Endothelial cell of umbilical vein (primary cell): ENCODE measurements around the gene GPR107. TPM values are rescaled to one million over a fixed set of nuclear protein-coding genes. Genes with fewer than 3 reads are reported as not detected.

Experiments used
- BruUV-seq: library from RNA; stranded (reverse); fragments of 400-500 nt; replicated peaks from 2 replicates; lab custom pipeline; 2021; lab: Mats Ljungman, UMichigan
- CTCF ChIA-PET: fragments of 300-600, 350-600 bp; sonication (Branson Sonifier 250); formaldehyde crosslinking; loops from one replicate; lab custom pipeline; 2021; ENCODE audit warnings: antibody characterized with exemption, inconsistent platforms; lab: Charles Lee
- POLR2A ChIA-PET: fragments of 300-600, 350-600 bp; sonication (Branson Sonifier 250); formaldehyde crosslinking; loops from one replicate; lab custom pipeline; 2021; ENCODE audit warnings: antibody characterized with exemption, inconsistent platforms; lab: Charles Lee
- DNase-seq: peaks from one replicate; pipeline ENCODE4 v3.0.0-alpha.2; 2011; ENCODE audit warnings: low read depth, low spot score
- FAIRE-seq: peaks from 2 replicates; lab custom pipeline; 2011; peaks lifted over from hg19 to GRCh38; lab: Jason Lieb, UNC
- H2AFZ ChIP-seq: 2 replicates; pipeline ENCODE4 v1.6.0; 2012; ENCODE audit warnings: low read depth, low read length, control low read depth, inconsistent platforms
- H3K27ac ChIP-seq: 2 replicates; pipeline ENCODE4 v1.5.1; 2011; ENCODE audit warnings: low read depth, mild to moderate bottlenecking, control low read depth, low read length, moderate library complexity; ENCODE audit not compliant: insufficient read depth
- H3K27me3 ChIP-seq, 2 experiments: 2 replicates each; pipeline versions ENCODE4 v1.6.0 to v1.6.1; 2011; ENCODE audit warnings: low read length in 2 of 2, mixed read lengths in 1 of 2; ENCODE audit not compliant: control insufficient read depth in 2 of 2, insufficient read depth in 2 of 2
- H3K36me3 ChIP-seq, 2 experiments: 2 replicates in 1 of 2; 3 replicates in 1 of 2; pipeline ENCODE4 v1.5.1; 2011; ENCODE audit warnings: low read length in 2 of 2, mild to moderate bottlenecking in 1 of 2, moderate library complexity in 1 of 2; ENCODE audit not compliant: control insufficient read depth in 2 of 2, insufficient read depth in 2 of 2; ENCODE audit errors: extremely low read depth in 1 of 2
- H3K4me1 ChIP-seq: 3 replicates; pipeline ENCODE4 v1.5.1; 2011; ENCODE audit warnings: mild to moderate bottlenecking, low read length; ENCODE audit not compliant: control insufficient read depth, insufficient read depth; ENCODE audit errors: extremely low read depth
- H3K4me2 ChIP-seq: 2 replicates; pipeline ENCODE4 v1.6.1; 2011; ENCODE audit warnings: low read length, control low read depth, mixed read lengths; ENCODE audit not compliant: insufficient read depth
- H3K4me3 ChIP-seq, 3 experiments: fragments of 200-600 bp in 1 of 3; sonication (generic), shearing (Covaris generic) in 1 of 3; replicated peaks in 1 of 3; 2 replicates each; pipeline ENCODE4 v1.5.1; 2011 to 2016; ENCODE audit warnings: control low read depth in 3 of 3, low read length in 3 of 3, mild to moderate bottlenecking in 2 of 3, inconsistent platforms in 1 of 3, low read depth in 1 of 3, moderate library complexity in 1 of 3; ENCODE audit not compliant: insufficient read depth in 1 of 3
- H3K79me2 ChIP-seq: 2 replicates; pipeline ENCODE4 v1.6.0; 2012; ENCODE audit warnings: low read length, inconsistent platforms; ENCODE audit not compliant: control insufficient read depth, insufficient read depth
- H3K9ac ChIP-seq: replicated peaks from 2 replicates; pipeline ENCODE3; 2011; ENCODE audit warnings: low read length, control low read depth; ENCODE audit not compliant: insufficient read depth; ENCODE audit errors: extremely low read depth
- H3K9me1 ChIP-seq: replicated peaks from 3 replicates; pipeline ENCODE4 v1.6.0; 2011; ENCODE audit warnings: mild to moderate bottlenecking, low read length; ENCODE audit not compliant: control insufficient read depth, insufficient read depth; ENCODE audit errors: extremely low read depth
- H3K9me3 ChIP-seq: replicated peaks from 2 replicates; pipeline ENCODE4 v1.5.1; 2012; ENCODE audit warnings: low read length, inconsistent platforms; ENCODE audit not compliant: control insufficient read depth, insufficient read depth
- H4K20me1 ChIP-seq: replicated peaks from 2 replicates; pipeline ENCODE3; 2011; ENCODE audit warnings: mild to moderate bottlenecking, low read length; ENCODE audit not compliant: control insufficient read depth, insufficient read depth; ENCODE audit errors: extremely low read depth
- EZH2 ChIP-seq: IDR thresholded peaks from 2 replicates; pipeline ENCODE4 v1.6.1; 2012; ENCODE audit warnings: borderline replicate concordance, low read depth, mild to moderate bottlenecking, moderate library complexity, low read length, inconsistent platforms; ENCODE audit not compliant: severe bottlenecking
- FOS ChIP-seq: IDR thresholded peaks from 2 replicates; pipeline ENCODE4 v1.6.1; 2011; ENCODE audit warnings: mild to moderate bottlenecking, low read length, moderate library complexity, borderline replicate concordance; ENCODE audit not compliant: insufficient read depth
- GATA2 ChIP-seq: IDR thresholded peaks from 2 replicates; pipeline ENCODE4 v1.7.0; 2011; ENCODE audit warnings: low read depth, mild to moderate bottlenecking, moderate library complexity, mixed read lengths, low read length; ENCODE audit not compliant: insufficient read length, insufficient read depth
- JUN ChIP-seq: IDR thresholded peaks from 2 replicates; pipeline ENCODE4 v1.6.1; 2011; ENCODE audit warnings: borderline replicate concordance, low read depth; ENCODE audit not compliant: insufficient read length, insufficient read depth
- MYC ChIP-seq: IDR thresholded peaks from one replicate; pipeline ENCODE4 v1.6.1; 2011; ENCODE audit warnings: mild to moderate bottlenecking, low read depth, low read length
- POLR2A ChIP-seq: IDR thresholded peaks from 2 replicates; pipeline ENCODE4 v1.6.1; 2012; ENCODE audit warnings: low read depth, mild to moderate bottlenecking, control low read depth, low read length
- POLR2AphosphoS5 ChIP-seq: IDR thresholded peaks from 2 replicates; pipeline ENCODE4 v1.6.1; 2012; ENCODE audit warnings: low read depth, mild to moderate bottlenecking, control low read depth, low read length, moderate library complexity; ENCODE audit not compliant: insufficient read depth
- dilution Hi-C: fragments of 300-500 bp; cut with MboI; formaldehyde crosslinking; loops from one replicate; pipeline ENCODE4 v1.15.0; 2019; ENCODE audit warnings: low sequenced_read_pairs; ENCODE audit not compliant: extremely low pct_ligation_motif_present
- intact Hi-C: fragments of 100-400 bp; cut with micrococcal nuclease; formaldehyde crosslinking; loops from one replicate; pipeline ENCODE4 v1.10.0; 2022
- polyA plus RNA-seq, 4 experiments: library from polyadenylated mRNA; depleted of rRNA in 3 of 4; stranded (reverse) in 3 of 4; unstranded in 1 of 4; fragments of >200 nt; gene quantifications; 2 replicates each; pipeline versions ENCODE4 v1.2.1 to v1.2.3, GENCODE V29; 2011 to 2012; ENCODE audit warnings: missing spikeins in 1 of 4
- total RNA-seq: library from RNA; stranded (reverse); gene quantifications from 2 replicates; pipeline ENCODE4 v1.2.3, GENCODE V29; 2021
- TF ChIP-seq, protein P1 (sequence below): IDR thresholded peaks from 2 replicates; pipeline ENCODE4 v1.6.1; 2011; ENCODE audit not compliant: insufficient read depth, insufficient read length
- TF ChIP-seq, protein P2 (sequence below), 2 donors: IDR thresholded peaks; 1 replicate in 1 of 2; 2 replicates in 1 of 2; pipeline ENCODE4 v1.5.1; 2011; ENCODE audit warnings: low read length in 2 of 2, mild to moderate bottlenecking in 2 of 2, moderate library complexity in 2 of 2, control low read depth in 1 of 2, inconsistent platforms in 1 of 2, low read depth in 1 of 2; ENCODE audit not compliant: insufficient read depth in 1 of 2; ENCODE audit errors: extremely low read depth in 1 of 2

The GPR107 gene
- total and polyA plus RNA-seq, 2 donors (not counting 3 experiments of a cell fraction or from before 2014, with no cell fraction given) = 27.2 to 38.9 TPM

DNA sequence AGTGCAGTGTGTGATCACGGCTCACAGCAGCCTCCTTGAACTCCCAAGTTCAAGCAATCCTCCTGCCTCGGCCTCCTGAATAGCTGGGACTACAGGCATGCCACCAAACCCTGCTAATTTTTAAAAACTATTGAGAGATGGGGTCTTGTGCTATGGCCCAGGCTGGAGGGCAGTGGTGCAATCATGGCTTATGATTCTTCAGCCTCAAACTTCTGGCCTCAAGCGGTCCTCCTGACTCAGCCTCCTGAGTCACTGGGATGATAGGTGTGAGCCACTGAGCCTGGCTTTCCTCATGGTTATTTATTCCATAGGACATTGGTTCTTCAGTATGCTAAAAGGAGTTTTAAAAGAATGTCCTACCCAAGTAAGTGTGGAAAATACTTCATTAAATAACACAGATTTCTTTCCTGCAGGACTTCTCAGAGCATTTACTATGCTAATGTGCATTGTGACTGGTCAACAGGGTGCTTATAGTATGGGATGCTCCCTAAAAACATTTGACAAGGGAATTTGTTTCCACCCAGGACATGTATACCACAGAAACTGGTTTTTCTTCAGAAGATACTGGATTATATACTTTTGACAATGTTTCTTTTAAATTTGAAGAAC is 107.3 kb downstream of the GPR107 start:
- H2AFZ ChIP-seq = no peak overlapping the region
- no peak overlapping the region for H3K4me3 ChIP-seq
- DNase-seq = no peak
- no peaks in the 10 kb centered on the region for H3K36me3 ChIP-seq
- H3K27ac ChIP-seq = no peak overlapping the region
- dilution Hi-C loops (no loop called here), intact Hi-C loops (no loop called here)
- H3K9ac ChIP-seq = no peak overlapping the region
- ChIA-PET POLR2A (no interaction called here), CTCF (interaction anchor here (1.3 kb wide), 1 partner anchor 75 kb away, joined by 3 read pairs; no protein-coding TSS in a partner anchor)
- TF ChIP-seq EZH2 (no peak), POLR2AphosphoS5 (no peak), POLR2A (no peak), GATA2 (no peak), FOS (no peak), JUN (no peak), MYC (no peak)
- TF ChIP-seq, protein P1, sequence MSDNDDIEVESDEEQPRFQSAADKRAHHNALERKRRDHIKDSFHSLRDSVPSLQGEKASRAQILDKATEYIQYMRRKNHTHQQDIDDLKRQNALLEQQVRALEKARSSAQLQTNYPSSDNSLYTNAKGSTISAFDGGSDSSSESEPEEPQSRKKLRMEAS = no peak
- TF ChIP-seq, protein P2, sequence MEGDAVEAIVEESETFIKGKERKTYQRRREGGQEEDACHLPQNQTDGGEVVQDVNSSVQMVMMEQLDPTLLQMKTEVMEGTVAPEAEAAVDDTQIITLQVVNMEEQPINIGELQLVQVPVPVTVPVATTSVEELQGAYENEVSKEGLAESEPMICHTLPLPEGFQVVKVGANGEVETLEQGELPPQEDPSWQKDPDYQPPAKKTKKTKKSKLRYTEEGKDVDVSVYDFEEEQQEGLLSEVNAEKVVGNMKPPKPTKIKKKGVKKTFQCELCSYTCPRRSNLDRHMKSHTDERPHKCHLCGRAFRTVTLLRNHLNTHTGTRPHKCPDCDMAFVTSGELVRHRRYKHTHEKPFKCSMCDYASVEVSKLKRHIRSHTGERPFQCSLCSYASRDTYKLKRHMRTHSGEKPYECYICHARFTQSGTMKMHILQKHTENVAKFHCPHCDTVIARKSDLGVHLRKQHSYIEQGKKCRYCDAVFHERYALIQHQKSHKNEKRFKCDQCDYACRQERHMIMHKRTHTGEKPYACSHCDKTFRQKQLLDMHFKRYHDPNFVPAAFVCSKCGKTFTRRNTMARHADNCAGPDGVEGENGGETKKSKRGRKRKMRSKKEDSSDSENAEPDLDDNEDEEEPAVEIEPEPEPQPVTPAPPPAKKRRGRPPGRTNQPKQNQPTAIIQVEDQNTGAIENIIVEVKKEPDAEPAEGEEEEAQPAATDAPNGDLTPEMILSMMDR (IDR thresholded peaks at IDR 0.05; ENCODE audit: extremely low read depth in 1 of 2, insufficient read depth in 1 of 2, low read depth in 1 of 2, low read length in 2 of 2) = no peak
- H3K79me2 ChIP-seq = no peaks in the 10 kb centered on the region
- H3K9me3 ChIP-seq = no peaks in the 10 kb centered on the region
- BruUV-seq = no TSS peak
- H3K9me1 ChIP-seq = no peaks in the 10 kb centered on the region
- H4K20me1 ChIP-seq = no peaks in the 10 kb centered on the region
- H3K4me2 ChIP-seq = no peak overlapping the region
- peaks cover 3 to 6% of the 10 kb centered on the region in 2 experiments for H3K27me3 ChIP-seq
- no peaks in the 10 kb centered on the region for H3K4me1 ChIP-seq
- FAIRE-seq = no peak
